K562 (cell line): ENCODE measurements around the gene TIMP4. TPM values are rescaled to one million over a fixed set of nuclear protein-coding genes. Genes with fewer than 3 reads are reported as not detected.

Experiments
- ATAC-seq: fragments of 200-7000 bp; cut with Tn5 transposase; 3 replicates; pipeline ENCODE4 v1.9.1; 2020; ENCODE audit warnings: moderate library complexity
- BruUV-seq: library from RNA; stranded (reverse); fragments of 400-500 nt; replicated peaks from 2 replicates; lab custom pipeline; 2021; lab: Mats Ljungman, UMichigan
- CTCF ChIA-PET: fragments of 300-600 bp; formaldehyde crosslinking; extraction: SDS; loops from one replicate; lab custom pipeline; 2021; ENCODE audit warnings: low intra/inter-chr PET ratio; lab: Yijun Ruan, JAX
- POLR2A ChIA-PET: fragments of 300-600, 350-650 bp; sonication (Branson Sonifier 250); formaldehyde crosslinking; extraction: SDS; loops from one replicate; lab custom pipeline; 2021; ENCODE audit warnings: antibody characterized with exemption, inconsistent platforms; lab: Yijun Ruan, JAX
- DNase-seq, 4 experiments: peaks; one replicate each; pipeline versions ENCODE4 v3.0.0 to v3.0.0-alpha.2; 2011 to 2018; ENCODE audit warnings: low spot score in 3 of 4, mixed read lengths in 3 of 4; ENCODE audit errors: extremely low read depth in 1 of 4
- FAIRE-seq: peaks from 2 replicates; lab custom pipeline; 2011; peaks lifted over from hg19 to GRCh38; lab: Jason Lieb, UNC
- H2AFZ ChIP-seq: 2 replicates; pipeline ENCODE4 v1.6.0; 2011; ENCODE audit warnings: low read depth, low read length, control low read depth, inconsistent platforms
- H3K27ac ChIP-seq: fragments of 200-600 bp; 3 replicates; pipeline ENCODE4 v1.8.0; 2011; ENCODE audit warnings: low read depth, mild to moderate bottlenecking, control low read depth, inconsistent platforms, low read length, moderate library complexity, mixed read lengths; ENCODE audit errors: extremely low read depth
- H3K27me3 ChIP-seq, 2 experiments: fragments of 300-600 bp in 1 of 2; 2 replicates in 1 of 2; 3 replicates in 1 of 2; pipeline versions ENCODE4 v1.6.0 to v1.8.0; 2011; ENCODE audit warnings: inconsistent platforms in 2 of 2, low read length in 2 of 2, mild to moderate bottlenecking in 1 of 2, mixed read lengths in 1 of 2, moderate library complexity in 1 of 2; ENCODE audit not compliant: control insufficient read depth in 2 of 2, insufficient read depth in 2 of 2
- H3K36me3 ChIP-seq: fragments of 300-600 bp; 3 replicates; pipeline ENCODE4 v1.8.0; 2011; ENCODE audit warnings: mild to moderate bottlenecking, low read length, inconsistent platforms; ENCODE audit not compliant: control insufficient read depth, insufficient read depth
- H3K4me1 ChIP-seq, 2 experiments: fragments of 200-600 bp in 1 of 2; replicated peaks in 1 of 2; 2 replicates in 1 of 2; 3 replicates in 1 of 2; pipeline versions ENCODE4 v1.5.1 to v1.8.0; 2011; ENCODE audit warnings: inconsistent platforms in 2 of 2, low read length in 2 of 2, mild to moderate bottlenecking in 1 of 2, mixed read lengths in 1 of 2, moderate library complexity in 1 of 2; ENCODE audit not compliant: control insufficient read depth in 2 of 2, insufficient read depth in 2 of 2
- H3K4me2 ChIP-seq: 2 replicates; pipeline ENCODE4 v1.6.1; 2011; ENCODE audit warnings: low read length, control low read depth, inconsistent platforms, mixed read lengths; ENCODE audit not compliant: insufficient read depth
- H3K4me3 ChIP-seq: fragments of 200-600 bp; sonication (generic), shearing (Covaris generic); 2 replicates; pipeline ENCODE4 v1.5.1; 2016; ENCODE audit warnings: control low read depth, inconsistent platforms
- H3K79me2 ChIP-seq: fragments of 200-600 bp; 3 replicates; pipeline ENCODE4 v1.8.0; 2011; ENCODE audit warnings: low read length, inconsistent platforms; ENCODE audit not compliant: control insufficient read depth, insufficient read depth
- H3K9ac ChIP-seq, 2 experiments: 2 replicates each; pipeline versions ENCODE4 v1.6.0 to v1.6.1; 2011; ENCODE audit warnings: low read depth in 2 of 2, low read length in 2 of 2, control low read depth in 1 of 2, inconsistent platforms in 1 of 2, mild to moderate bottlenecking in 1 of 2, mixed read lengths in 1 of 2; ENCODE audit not compliant: insufficient read depth in 1 of 2
- H3K9me1 ChIP-seq: one replicate; pipeline ENCODE4 v1.6.0; 2011; ENCODE audit warnings: inconsistent platforms, mild to moderate bottlenecking, low read length, moderate library complexity; ENCODE audit not compliant: control insufficient read depth, insufficient read depth
- H3K9me3 ChIP-seq: replicated peaks from 2 replicates; pipeline ENCODE4 v1.5.1; 2011; ENCODE audit warnings: low read depth, low read length, inconsistent platforms; ENCODE audit not compliant: control insufficient read depth, insufficient read depth
- H4K20me1 ChIP-seq: replicated peaks from 2 replicates; pipeline ENCODE4 v1.6.1; 2011; ENCODE audit warnings: low read length, inconsistent platforms, mixed read lengths; ENCODE audit not compliant: control insufficient read depth, insufficient read depth
- CEBPG ChIP-seq, 3 experiments: fragments of 200-800 bp in 1 of 3; sonication (Bioruptor generic) in 1 of 3; sonication (generic) in 1 of 3; formaldehyde crosslinking in 1 of 3; IDR thresholded peaks in 2 of 3; conservative IDR thresholded peaks in 1 of 3; 2 replicates each; pipeline versions ENCODE4 v1.6.1 to v1.8.0; 2016 to 2022; ENCODE audit warnings: missing compliant biosample characterization in 2 of 3, missing genetic modification characterization in 2 of 3, mild to moderate bottlenecking in 1 of 3, missing genetic modification reagents in 1 of 3
- SMARCC2 ChIP-seq: fragments of 450-650 bp; IDR thresholded peaks from 2 replicates; pipeline ENCODE4 v1.6.1; 2017; ENCODE audit warnings: antibody characterized with exemption, moderate library complexity, mild to moderate bottlenecking, low read depth
- THRAP3 ChIP-seq: fragments of 450-650 bp; IDR thresholded peaks from 2 replicates; pipeline ENCODE4 v1.6.1; 2016; ENCODE audit warnings: mild to moderate bottlenecking, inconsistent platforms, borderline replicate concordance
- WGBS: fragments of 100-300 bp; shearing (Covaris generic); methylation state at CpG from one replicate; pipeline ENCODE4 v1.1.6; 2016; ENCODE audit warnings: low coverage, mixed read lengths; ENCODE audit not compliant: insufficient coverage; ENCODE audit errors: missing lambda C conversion rate; 5-methylcytosine and 5-hydroxymethylcytosine counted together
- in situ Hi-C: fragments of 300-500 bp; cut with MboI; formaldehyde crosslinking; loops from 4 replicates; pipeline ENCODE4 v1.15.0; 2018; ENCODE audit warnings: inconsistent platforms, mixed read lengths
- intact Hi-C: fragments of 100-400 bp; cut with micrococcal nuclease; formaldehyde crosslinking; loops from 2 replicates; pipeline ENCODE4 v1.14.2; 2022
- polyA plus RNA-seq, 8 experiments: library from polyadenylated mRNA; depleted of rRNA in 4 of 8; stranded (reverse) in 5 of 8; unstranded in 3 of 8; fragments of >200 nt; fragmentation: Nextera tagmentation in 2 of 8; fragmentation: Illumina TruSeq in 1 of 8; extraction: Ambion mirVana in 2 of 8; extraction: Trizol in 1 of 8; gene quantifications; 2 replicates each; pipeline versions ENCODE4 v1.2.1 to v1.2.3, GENCODE V29; 2011 to 2014; ENCODE audit warnings: inconsistent platforms in 1 of 8, missing spikeins in 1 of 8
- total RNA-seq, 7 experiments: library from RNA; depleted of rRNA in 6 of 7; stranded (reverse); fragments of >200 nt in 6 of 7; fragmentation: Illumina TruSeq in 2 of 7; extraction: Trizol in 2 of 7; gene quantifications; 2 replicates each; pipeline versions ENCODE4 v1.2.1 to v1.2.3, GENCODE V29; 2011 to 2021; ENCODE audit warnings: low replicate concordance in 1 of 7

The TIMP4 gene
- total and polyA plus RNA-seq, 9 of the 15 experiments (the other 6 are each of a cell fraction or from before 2014, with no cell fraction given) = 0.03 to 0.07 TPM; not detected in 7

GRCh38 chr3:12136371-12136770 is 22.3 kb downstream of the TIMP4 start:
- TF ChIP-seq SMARCC2 (no peak), THRAP3 (no peak), CEBPG (CRISPR knock-in tag; IDR thresholded peaks at IDR 0.05) (no peak), CEBPG (tag; conservative IDR thresholded peaks at IDR 0.05 in 1 of 2, IDR thresholded peaks at IDR 0.05 in 1 of 2) (no peak)
- Histone ChIP-seq H3K4me1 (no peaks in the 10 kb centered on the region), H3K27ac (no peak overlapping the region), H3K4me3 (no peak overlapping the region), H3K27me3 (no peaks in the 10 kb centered on the region), H3K9me3 (no peaks in the 10 kb centered on the region), H3K9ac (no peak overlapping the region), H3K9me1 (no peaks in the 10 kb centered on the region), H3K4me2 (no peak overlapping the region), H2AFZ (no peak overlapping the region), H3K79me2 (no peaks in the 10 kb centered on the region), H3K36me3 (no peaks in the 10 kb centered on the region), H4K20me1 (no peaks in the 10 kb centered on the region)
- WGBS = 0% methylated on average over 3 of the region's 3 CpGs
- CTCF ChIA-PET = interaction anchor here (0.7 to 4.4 kb wide), 3 partner anchors 9 to 343 kb away, joined by 3 to 27 read pairs (median 17); no protein-coding TSS in a partner anchor
- intact Hi-C loops (loop anchor here (5.0 kb wide), 1 partner anchor 176 kb away; no protein-coding TSS in a partner anchor), in situ Hi-C loops (loop anchor here (5.0 to 25.0 kb wide), 2 partner anchors 346 to 751 kb away; partner anchors contain the start of gene TSEN2)
- BruUV-seq = no TSS peak
- no peak for DNase-seq
- no peak for ATAC-seq
- FAIRE-seq = no peak
- POLR2A ChIA-PET = interaction anchor here (0.6 kb wide), 1 partner anchor 65 kb away, joined by 3 read pairs; no protein-coding TSS in a partner anchor
